ENCODE results near the gene ANKRD18B.
"Not testable (repeated sequence)": the region's sequence is repeated elsewhere in the genome, so short reads cannot be mapped to it uniquely, and the experiment has no call there.

DNA sequence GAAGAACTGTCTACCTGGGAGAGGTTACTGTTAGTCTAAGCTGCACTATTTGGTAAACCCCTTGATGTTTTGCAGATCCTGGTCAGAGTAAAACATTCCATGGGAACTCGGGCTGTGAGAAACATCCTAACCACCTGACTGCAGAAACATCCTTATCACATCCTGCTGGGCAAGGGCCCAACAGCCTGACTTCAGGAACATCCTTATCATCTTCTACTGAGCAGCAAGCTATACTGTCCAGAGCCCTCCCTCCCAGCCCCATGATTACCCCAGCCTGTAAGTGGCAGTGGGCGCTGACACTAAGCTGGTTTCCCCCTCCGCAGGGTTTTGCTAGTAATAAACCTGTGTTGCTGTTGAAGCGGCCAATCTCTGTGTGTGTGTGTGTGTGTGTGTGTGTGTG, 80.9 kb downstream of the ANKRD18B start:
- TF ChIP-seq, protein P1, sequence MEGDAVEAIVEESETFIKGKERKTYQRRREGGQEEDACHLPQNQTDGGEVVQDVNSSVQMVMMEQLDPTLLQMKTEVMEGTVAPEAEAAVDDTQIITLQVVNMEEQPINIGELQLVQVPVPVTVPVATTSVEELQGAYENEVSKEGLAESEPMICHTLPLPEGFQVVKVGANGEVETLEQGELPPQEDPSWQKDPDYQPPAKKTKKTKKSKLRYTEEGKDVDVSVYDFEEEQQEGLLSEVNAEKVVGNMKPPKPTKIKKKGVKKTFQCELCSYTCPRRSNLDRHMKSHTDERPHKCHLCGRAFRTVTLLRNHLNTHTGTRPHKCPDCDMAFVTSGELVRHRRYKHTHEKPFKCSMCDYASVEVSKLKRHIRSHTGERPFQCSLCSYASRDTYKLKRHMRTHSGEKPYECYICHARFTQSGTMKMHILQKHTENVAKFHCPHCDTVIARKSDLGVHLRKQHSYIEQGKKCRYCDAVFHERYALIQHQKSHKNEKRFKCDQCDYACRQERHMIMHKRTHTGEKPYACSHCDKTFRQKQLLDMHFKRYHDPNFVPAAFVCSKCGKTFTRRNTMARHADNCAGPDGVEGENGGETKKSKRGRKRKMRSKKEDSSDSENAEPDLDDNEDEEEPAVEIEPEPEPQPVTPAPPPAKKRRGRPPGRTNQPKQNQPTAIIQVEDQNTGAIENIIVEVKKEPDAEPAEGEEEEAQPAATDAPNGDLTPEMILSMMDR (IDR thresholded peaks at IDR 0.05; ENCODE audit: low read length) = not testable (repeated sequence)
- TF ChIP-seq EZH2 (IDR thresholded peaks at IDR 0.05; ENCODE audit: borderline replicate concordance, low read length) = not testable (repeated sequence)
